Skin epidermis (tissue), 12 donors: ENCODE measurements around the gene SPATA21.

ENCODE experiments used
- H3K27ac ChIP-seq, 21 experiments: fragments of 200-600 bp; sonication (generic) in 11 of 21; one replicate each; pipeline ENCODE4 v1.5.0; 2020; ENCODE audit warnings: mild to moderate bottlenecking in 3 of 21, inconsistent platforms in 2 of 21, moderate library complexity in 2 of 21
- H3K4me3 ChIP-seq, 7 experiments: fragments of 200-600 bp; sonication (generic) in 2 of 7; one replicate each; pipeline ENCODE4 v1.5.0; 2020; ENCODE audit warnings: inconsistent platforms in 2 of 7, mild to moderate bottlenecking in 2 of 7, moderate library complexity in 1 of 7

The SPATA21 gene

DNA sequence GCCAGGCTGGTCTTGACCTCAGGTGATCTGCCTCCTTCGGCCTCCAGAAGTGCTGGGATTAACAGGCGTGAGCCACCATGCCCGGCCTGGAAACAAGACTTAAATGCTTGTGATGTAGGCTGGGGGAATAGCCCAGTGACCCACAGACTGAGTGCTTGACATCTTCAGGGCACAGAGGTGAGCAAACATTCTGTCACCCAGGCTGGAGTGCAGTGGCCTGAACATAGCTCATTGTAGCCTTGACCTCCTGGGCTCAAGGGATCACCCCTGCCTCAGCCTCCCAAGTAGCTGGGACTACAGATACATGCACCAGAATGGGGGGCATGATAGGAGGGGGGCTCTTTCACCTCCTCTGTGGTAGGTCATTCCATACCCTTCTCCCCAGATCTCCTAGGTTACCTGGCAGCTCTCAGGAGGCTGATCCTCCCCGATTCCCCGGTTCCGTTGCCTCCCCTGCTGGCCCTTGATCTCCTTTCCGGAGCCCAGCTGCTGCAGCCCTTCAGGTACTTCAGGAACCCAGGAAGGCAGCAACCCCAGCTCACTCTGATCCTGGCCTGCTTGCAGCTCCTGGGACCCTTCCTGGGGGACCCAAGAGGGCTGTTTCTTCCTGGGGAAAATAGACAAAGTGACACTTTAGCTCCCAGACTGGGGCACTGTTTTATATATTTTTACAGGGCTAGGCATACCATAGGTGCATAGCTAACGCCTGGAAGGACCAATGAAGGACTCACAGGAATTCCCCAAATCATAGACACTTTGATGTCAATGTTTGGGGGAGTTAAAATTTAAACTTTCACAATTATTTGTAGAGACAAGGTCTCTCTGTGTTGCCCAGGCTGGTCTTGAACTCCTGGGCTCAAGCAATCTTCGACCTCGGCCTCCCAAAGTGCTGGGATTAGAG lies 11.8 kb downstream of the SPATA21 start:
- H3K27ac ChIP-seq, result no peak overlapping the region
- H3K4me3 ChIP-seq, result no peak overlapping the region

DNA sequence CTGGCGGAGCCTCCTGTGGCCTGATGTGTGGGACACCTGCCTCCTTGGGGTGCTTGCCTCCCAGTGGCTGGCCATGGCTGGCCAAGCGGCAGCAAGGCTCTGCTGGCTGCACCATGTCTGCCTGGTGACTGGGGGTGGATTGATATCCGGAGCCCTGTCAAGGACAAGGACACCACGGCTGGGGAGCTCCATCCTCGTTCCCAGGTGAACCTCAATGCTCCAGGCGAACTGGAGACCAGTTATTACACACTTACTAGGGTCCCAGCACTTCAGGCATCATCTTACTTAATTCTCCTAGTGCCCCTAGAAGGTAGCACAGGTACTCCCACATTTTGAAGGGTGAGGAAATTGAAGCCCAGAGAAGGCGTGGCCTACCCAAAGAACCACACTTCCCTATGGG lies 15.2 kb downstream of the SPATA21 start:
- Histone ChIP-seq H3K4me3 (no peak overlapping the region), H3K27ac (no peak overlapping the region)

DNA sequence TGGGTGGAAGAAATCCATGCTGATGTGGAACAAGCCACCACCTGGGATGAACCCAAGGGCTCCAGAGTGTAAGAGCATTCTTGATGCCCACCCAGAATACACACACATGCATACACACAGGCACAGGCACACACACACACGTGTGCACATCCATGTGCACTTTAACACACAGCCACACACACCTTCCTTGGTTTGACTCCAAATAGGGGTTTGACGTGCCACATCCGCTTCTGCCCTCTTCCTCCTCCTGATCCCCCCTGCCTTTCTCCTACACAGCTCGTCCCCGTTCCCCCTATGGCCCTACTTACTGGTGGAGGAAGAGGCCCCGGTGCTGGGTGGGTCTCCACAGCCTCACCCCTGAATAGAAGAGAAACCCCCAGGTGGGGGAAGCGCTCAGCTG lies 16.0 kb downstream of the SPATA21 start:
- H3K27ac ChIP-seq, result peak overlapping the region in 8 of 21 experiments; percentile 13 to 87 (median 46)
- no peak overlapping the region for H3K4me3 ChIP-seq

DNA sequence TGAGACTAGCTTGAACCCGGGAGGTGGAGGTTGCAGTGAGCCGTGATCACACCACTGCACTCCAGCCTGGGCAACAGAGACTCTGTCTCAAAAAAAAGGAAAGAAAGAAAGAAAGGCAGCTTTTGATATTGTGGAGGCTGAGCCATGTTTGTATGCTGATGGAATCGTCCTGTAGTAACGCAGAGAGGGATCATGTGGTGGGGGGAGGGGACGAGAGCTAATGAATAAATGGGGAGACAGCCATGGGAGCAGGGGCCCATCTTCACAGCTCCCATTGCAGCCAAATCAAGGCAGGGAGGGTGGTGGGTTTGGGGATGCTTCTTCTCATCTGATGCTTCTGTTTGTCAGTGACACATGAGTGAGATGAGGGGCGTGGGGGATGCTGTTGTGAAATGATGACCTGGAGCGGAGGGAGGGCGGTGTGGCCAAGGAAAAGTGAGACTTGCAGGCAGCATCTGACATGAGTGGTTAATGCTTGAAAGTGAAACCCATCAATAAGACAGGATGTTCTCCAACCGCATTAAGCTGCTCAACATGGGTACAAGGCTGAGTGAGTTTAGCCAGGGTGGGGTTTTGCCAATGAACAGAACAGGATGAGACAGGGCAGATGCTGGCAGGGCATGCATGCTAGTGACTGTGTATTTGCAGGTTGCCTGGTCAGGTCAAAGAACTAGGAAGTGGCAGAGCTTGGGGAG lies 16.7 kb downstream of the SPATA21 start:
- Histone ChIP-seq H3K27ac (peak overlapping the region in 8 of 21 experiments; percentile 17 to 87 (median 46)), H3K4me3 (no peak overlapping the region)

DNA sequence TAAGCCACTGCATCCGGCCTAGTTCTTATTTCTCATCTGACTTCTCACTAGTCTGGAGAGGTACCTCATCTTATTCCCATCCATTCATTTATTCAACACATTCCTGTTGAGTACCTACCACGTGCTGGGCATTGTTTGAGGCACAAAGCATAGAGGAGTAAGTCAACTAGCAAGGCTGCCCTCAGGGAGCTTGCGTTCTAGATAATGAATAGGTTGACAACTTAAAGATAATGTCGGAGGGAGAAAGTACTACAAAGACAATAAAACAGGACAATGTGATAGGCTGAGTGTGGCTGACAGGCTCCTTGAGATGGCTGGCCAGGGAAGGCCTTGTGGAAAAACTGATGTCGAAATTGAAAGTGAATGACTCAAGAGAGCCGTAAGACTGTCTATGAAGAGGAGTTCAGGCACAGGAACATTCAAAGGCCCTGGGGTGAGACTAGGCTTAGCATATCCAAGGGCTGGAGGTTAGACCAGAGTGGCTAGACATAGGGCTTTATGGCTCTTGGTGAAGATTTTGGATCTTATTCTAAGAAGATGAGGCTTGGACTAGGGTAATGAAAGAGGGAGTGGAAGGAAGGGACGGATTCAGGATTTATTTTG lies 18.3 kb downstream of the SPATA21 start:
- Histone ChIP-seq H3K4me3 (no peak overlapping the region), H3K27ac (no peak overlapping the region)

DNA sequence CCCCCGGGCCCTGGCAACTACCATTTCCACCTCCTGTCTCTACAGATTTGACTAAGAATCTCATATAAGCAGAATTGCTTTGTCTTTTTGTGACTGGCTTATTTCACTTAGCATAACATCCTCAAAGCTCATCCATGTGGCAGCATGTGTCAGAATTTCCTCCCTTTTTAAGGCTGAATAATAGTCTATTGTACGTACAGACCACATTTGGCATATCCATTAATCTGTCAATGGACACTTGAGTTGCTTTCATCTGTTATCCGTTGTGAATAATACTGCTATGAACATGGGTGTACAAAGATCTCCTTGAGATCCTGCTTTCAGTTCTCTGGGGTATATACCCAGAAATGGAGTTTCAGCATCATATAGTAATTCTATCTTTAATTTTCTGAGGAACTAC lies 24.0 kb downstream of the SPATA21 start:
- Histone ChIP-seq H3K27ac (no peak overlapping the region), H3K4me3 (no peak overlapping the region)

DNA sequence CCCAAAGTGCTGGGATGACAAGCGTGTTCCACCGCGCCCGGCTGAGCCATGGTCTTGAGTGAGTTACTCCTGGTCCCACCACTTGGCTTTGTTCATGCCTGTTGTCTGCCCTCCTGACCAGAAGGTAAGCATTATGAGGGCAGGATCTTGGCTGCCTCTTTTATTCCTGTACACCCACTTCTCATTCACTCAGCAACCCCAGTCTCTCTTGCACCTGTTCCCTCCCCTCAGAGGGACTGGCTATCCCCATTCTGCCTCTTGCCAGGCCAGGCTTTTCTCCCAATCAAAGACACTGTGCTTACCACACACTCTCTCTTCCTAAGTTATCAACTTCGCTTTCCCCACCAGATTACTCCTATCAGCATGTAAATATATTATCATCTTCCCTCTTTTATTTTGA lies 26.4 kb downstream of the SPATA21 start:
- Histone ChIP-seq H3K4me3 (no peak overlapping the region), H3K27ac (no peak overlapping the region)

DNA sequence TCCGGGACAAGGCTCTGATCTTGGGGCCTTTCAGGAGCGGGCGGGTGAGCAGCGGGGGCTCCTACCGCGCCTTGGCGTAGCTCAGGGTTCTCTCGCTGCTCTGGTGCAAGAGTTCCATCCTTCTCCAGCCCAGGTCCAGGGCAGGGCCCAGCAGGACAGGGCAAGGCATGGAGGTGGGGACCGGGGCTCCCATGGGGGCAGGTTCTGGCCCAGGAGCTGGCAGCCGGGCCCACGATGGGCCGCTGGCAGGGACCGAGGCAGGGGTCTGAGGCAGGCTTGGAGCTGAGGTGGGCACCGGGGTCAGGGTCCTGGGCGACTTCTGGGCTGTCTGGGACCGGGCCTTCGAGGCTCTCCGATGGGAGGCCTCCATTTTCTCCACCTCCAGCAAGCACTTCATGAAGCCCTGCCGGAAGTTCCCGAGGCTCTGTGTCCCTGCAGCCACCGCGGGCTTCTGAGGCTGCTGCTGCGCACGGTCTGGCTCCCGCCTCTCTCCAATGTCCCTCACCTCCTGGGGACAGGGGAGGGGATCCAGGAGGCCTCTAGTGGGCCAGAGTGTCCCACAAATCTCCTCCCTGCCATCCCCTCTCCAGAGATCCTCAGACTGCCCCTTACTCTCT lies 27.6 kb downstream of the SPATA21 start:
- Histone ChIP-seq H3K4me3 (no peak overlapping the region), H3K27ac (no peak overlapping the region)

DNA sequence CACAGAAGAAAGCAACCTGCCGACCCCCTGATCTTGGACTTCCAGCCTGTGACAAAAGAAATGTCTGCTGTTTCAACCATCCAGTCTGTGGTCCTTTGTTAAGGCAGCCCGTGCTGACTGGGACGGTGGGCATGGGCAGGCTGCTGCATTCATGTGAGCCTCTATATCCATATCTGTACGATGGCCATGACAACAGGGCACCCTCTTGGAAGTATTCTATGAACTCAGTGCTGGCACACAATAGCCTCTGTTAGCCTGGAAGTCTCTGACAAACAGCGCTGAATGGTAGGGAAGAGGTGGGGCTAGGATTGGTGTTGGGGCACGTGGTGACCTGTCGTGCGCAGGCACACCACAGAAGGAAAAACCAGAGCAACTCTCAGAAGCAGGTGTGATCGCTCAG lies 30.4 kb downstream of the SPATA21 start:
- no peak overlapping the region for H3K4me3 ChIP-seq

DNA sequence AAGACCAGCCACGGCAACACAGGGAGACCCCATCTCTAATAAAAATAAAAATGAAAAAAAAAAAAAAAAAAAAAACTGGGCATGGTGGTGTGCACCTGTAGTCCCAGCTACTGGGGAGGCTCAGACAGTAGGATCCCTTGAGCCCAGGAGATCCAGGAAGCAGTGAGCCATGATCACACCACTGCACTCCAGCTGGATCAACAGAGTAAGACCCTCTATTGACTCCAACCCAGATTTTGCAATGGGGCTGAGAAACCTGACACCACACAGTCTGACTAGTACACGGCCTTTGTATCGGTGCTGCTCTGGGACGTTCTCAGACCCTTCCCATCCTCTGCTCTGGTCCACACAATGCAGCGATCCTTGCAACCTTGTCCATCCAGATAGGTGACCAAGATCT lies 31.8 kb downstream of the SPATA21 start:
- no peak overlapping the region for H3K4me3 ChIP-seq
- H3K27ac ChIP-seq, result no peak overlapping the region

More for the DNA sequence above, 30.4 kb downstream of the SPATA21 start:
- no peak overlapping the region for H3K27ac ChIP-seq

DNA sequence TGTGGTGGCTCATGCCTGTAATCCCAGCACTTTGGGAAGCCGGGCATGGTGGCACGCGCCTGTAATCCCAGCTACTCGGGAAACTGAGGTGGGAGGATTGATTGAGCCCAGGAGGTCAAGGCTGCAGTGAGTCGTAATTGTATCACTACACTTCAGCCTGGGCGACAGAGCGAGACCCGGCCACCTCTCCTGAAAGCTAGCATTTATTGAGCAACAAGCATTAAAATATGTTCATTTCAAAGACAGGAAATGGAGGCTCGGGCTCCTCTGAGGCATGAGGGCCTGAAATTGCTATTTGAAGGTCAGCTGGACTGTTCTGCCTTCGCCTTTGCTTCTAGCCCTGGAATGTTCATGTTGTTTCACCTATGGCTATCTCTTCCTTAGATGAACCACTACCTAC lies 34.5 kb downstream of the SPATA21 start:
- H3K4me3 ChIP-seq, result no peak overlapping the region
- no peak overlapping the region for H3K27ac ChIP-seq

DNA sequence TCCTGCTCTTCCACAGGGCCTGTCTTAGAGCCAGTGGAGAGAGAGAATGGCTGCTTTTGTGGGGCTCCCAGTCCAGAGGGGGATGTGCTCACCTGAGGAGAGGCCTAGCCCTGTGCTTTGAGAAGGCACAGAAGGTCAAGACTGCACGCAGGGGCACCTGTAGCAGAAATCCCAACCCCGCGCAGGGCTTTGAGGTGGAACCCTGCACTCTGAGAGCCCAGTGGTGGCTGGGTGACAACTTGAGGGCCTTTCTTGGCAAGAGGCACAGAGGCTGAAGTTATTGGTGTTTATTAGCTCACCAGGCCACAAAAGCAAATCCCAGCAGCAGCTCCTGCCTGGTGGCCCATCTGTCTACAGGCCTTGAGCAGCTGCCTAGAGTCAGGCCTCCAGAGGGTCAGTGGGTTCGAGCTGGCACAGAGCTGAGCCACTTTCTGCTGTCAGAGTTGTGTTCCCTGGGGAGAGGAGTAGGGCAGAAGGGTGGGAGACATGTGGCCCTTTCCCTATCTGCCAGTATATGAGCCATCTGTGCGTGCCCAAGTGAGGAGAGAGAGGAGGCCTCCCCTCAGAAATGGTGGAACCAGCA lies 38.8 kb downstream of the SPATA21 start:
- no peak overlapping the region for H3K4me3 ChIP-seq
- no peak overlapping the region for H3K27ac ChIP-seq

DNA sequence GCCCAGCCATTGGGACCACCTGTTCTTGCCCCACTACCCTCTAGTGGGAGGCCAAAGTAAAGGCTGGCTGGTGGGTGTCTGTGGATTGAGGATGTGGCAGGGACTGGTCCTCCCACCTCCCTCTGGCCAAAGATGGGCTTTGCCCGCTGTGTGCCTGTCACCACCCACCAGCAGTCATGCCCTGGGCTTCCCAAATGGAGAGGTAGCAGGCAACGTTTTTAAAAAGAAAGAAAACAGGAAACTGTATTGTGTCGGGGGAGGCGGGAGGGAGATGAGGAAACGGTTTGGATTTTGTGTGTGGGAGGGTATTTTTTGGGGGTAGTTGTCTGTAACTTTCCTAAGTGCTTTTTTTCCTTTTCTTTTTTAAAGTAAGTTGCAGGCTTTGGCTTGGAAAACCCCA lies 40.1 kb downstream of the SPATA21 start:
- peak overlapping the region in 2 of 21 experiments; percentile 49 to 59 for H3K27ac ChIP-seq
- no peak overlapping the region for H3K4me3 ChIP-seq

DNA sequence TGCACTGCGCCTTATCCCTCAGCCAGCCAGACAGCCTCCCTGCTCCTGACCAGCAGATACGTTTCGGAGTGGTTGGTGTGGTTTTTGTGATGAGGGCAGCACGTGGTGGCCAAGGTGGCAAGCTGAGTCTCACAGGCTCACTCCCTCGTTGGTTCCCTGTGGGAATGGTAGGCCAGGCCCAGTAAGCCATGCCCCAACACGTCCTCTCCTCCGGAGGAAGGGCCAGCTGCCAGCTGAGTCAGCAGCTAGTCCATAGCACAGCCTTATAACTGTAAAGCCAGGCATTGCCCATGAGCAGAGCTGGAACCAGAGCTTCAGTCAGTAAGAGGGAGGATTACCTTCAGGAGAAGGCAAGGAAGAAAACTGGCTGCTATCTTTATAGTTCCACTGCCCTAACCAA lies 40.6 kb downstream of the SPATA21 start:
- peak overlapping the region in 7 of 21 experiments; percentile 7 to 64 (median 52) for H3K27ac ChIP-seq

DNA sequence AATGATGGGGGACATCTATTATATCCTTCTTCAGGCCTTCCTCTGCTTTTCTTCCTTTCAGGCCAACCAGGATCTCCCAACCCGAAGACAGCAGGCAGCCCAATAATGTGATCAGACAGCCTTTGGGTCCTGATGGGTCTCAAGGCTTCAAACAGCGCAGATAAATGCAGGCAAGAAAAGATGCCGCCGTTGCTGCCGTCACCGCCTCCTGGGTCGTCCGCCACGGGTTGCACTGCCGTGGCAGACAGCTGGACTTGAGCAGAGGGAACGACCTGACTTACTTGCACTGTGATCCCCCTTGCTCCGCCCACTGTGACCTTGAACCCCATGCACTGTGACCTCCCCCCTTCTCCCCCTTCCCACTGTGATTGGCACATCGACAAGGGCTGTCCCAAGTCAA lies 42.2 kb downstream of the SPATA21 start:
- no peak overlapping the region for H3K27ac ChIP-seq

More for the DNA sequence above, 40.6 kb downstream of the SPATA21 start:
- H3K4me3 ChIP-seq, result no peak overlapping the region

DNA sequence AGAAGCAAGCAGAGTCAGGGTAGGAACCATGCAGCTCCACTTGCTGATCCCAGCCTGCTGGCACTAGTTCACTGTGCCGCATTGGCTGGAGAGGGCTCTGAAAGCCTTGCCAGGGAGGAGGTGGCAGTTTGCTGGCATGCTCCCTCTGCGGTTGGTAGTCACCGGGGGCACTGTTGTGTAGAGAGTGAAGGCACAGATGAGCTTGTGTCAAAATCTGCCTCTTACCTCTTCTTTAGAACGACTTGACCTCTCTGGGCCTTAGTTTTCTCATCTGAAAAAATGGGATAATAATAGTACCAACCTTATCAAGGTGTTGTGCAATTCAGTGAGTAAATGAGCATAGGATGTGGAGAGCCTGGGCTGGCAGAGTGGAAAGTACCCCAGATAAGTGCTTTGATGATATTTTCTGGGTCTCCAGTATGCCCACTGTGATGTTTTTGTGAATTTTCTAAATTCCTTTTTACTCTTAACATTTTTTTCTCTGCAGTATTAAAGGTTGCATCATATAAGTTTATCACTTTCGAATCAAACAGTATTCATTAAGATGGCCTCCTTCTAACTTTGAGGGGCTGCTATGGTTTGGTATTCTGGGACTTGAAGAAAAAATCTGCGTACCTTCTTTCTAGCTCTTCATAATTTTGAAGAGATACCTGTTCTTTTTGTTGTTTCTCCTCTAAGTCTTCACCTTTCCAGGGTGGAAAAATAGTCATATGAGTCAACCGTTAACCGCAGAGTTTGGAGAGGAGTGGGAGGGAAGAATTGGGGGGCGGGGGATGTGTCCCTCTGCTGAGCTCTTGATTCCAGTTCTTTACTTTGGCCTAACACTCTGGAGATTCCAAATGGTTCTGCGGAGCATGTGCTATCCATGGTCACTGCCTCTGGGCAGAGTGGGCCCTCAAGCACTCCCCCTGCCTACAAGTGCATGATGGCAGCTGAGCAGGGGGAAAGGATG lies 43.4 kb downstream of the SPATA21 start:
- H3K27ac ChIP-seq, result no peak overlapping the region

More for the DNA sequence above, 42.2 kb downstream of the SPATA21 start:
- no peak overlapping the region for H3K4me3 ChIP-seq

DNA sequence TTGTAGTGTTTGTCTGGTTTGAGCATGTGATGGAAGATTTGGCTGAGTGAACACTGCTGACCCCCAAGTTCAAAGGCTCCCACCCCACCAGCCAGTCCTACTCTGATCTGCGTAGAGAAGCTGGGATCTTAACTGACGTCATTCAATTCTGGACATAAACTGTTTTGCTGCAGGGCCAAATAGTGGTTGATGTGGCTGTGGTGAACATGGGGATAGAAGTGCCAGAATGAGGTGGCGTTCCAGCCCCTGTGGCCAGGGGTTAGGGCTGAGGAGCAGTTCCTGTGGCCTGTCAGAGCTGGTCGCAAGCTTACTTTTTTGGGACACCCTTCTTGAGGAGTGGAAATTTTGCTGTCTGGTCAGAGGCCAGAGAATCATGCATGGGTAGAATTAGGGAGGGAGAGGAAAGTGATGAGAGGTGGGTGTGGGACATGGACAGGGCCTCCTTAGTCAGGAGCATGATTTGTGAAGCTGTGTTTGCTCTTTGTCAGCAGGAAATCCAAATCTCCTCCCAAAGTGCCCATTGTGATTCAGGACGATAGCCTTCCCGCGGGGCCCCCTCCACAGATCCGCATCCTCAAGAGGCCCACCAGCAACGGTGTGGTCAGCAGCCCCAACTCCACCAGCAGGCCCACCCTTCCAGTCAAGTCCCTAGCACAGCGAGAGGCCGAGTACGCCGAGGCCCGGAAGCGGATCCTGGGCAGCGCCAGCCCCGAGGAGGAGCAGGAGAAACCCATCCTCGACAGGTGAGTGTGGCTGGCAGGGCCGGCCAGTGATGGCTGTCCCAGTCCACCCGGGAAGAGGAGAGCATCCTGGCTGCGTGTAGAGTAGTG lies 44.3 kb downstream of the SPATA21 start:
- Histone ChIP-seq H3K27ac (no peak overlapping the region), H3K4me3 (no peak overlapping the region)

More for the DNA sequence above, 43.4 kb downstream of the SPATA21 start:
- H3K4me3 ChIP-seq, result no peak overlapping the region

DNA sequence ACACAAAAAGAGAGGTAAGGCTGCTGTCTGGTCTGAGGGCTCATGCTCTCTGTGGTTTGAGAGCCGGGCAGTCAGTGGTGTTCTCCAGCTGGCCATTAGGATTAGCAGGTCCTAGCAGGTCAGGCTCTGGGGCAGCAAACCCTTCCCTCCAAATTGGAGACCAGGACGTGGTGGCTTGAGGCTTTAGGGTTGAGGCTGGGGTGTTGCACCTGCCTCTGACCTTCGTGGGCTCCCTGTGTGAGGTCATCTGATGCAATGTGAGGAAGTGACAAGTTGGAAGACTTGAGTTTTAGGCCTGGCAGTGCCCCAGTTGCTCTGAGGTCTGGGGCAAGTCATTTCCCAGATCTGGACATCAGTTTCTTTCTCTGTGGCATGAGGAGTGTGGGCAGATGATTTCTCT lies 45.8 kb downstream of the SPATA21 start:
- H3K4me3 ChIP-seq, result no peak overlapping the region
- no peak overlapping the region for H3K27ac ChIP-seq
